HG02678 (cell line): Measurements from ENCODE around the gene EMC6.
"Not testable (repeated sequence)": the region's sequence is repeated elsewhere in the genome, so short reads cannot be mapped to it uniquely, and the experiment has no call there.

Experiments
- ATAC-seq: cut with Tn5 transposase; IDR thresholded peaks from one replicate; pipeline ENCODE4 v1.9.1; 2021; ENCODE audit warnings: mild to moderate bottlenecking, moderate library complexity; ENCODE audit not compliant: unreplicated experiment

EMC6 gene

GRCh38 chr17:3704931-3705717, 36.5 kb downstream of the EMC6 start:
- ATAC-seq = no peak

DNA sequence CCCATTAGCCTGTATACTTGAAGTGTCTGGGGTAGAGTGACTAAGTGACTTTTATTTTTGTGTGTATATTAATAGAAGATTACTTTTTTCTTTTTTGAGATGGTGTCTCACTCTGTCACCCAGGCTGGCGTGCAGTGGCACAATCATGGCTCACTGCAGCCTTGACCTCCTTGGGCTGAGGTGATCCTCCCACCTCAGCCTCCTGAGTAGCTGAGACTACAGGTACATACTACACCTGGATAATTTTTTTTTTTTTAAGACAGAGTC, 37.0 kb downstream of the EMC6 start:
- ATAC-seq = not testable (repeated sequence)

DNA sequence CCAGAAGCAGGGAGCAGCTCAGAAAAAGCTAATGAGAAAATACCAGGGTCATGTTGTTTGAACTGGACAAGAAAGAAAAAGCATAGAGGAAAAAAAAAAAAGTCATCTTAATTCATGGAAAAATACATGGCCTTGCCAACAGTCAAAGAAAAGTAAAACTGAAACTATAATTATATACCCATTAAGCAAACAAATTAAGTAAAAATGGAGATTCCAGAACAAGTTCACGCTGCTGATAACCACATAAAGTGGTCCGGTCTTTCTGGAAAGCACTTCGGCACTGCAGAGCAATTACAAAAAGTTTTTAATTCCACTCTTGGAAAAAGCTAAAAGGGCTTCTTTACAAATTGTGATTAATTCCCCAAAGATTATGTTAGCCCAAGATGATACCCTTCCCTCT, 39.8 kb downstream of the EMC6 start:
- ATAC-seq = no peak

GRCh38 chr17:3710951-3711383, 42.4 kb downstream of the EMC6 start:
- peak; percentile 91 for ATAC-seq

DNA sequence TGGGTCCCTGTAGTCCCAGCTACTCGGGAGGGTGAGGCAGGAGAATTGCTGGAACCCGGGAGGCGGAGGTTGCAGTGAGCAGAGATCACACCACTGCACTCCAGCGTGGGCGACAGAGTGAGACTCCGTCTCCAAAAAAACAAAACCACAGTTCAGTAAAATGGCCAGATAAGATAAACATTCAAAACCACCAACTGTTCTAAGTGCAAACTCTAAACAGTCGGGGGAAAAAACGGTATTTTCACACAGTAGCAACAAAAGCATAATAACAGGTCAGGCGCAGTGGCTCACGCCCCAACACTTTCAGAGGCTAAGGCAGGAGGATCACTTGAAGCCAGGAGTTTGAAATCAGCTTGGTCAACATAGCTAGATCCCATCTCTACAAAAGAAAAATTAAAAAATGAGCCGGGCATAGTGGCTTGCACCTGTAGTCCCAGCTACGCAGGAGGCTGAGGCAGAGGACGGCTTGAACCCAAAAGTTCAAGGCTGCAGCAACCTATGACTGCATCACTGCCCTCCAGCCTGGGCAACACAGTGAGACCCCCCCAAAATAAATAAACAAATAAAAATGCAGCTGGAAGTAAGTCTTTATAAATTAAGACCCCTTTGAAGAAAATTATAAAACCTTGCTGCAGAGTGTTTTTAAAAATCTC, 44.3 kb downstream of the EMC6 start:
- no peak for ATAC-seq

DNA sequence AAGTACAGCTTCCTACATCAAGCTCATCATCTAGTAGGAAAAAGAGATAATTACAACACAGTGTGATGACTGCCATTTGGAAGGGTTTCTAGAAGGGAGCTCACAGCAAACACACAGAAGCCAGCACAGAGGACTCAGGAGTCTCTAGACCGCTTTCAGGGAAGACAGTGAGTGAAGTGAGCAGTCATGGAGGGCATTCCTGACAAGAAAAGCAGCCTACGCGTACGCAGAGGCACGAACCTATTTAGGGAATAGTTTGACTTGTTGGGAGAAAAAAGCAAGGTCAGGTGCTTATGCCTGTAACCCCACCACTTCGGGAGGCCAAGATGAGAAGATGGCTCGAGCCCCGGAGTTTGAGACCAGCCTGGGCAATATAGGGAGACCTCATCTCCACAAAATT, 46.7 kb downstream of the EMC6 start:
- ATAC-seq = no peak

DNA sequence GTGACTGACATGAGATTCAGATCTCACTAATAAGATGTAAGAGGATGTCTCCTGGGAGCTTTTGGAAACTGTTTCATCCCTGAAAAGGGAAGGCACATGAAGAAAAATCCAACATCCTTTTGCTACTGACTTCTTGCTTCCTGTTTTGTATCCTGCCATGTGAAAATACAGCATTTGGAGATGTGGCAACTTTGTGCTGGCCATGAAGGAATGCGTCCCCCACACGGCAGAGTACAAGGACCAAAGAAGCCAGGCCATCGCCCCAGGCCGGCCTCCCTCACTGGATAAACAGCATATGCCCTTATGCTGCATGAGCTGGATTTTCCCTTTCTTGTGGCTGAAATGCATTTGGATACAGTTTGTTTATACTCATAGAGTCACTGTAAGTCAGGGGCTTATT, 49.6 kb downstream of the EMC6 start:
- ATAC-seq = no peak

GRCh38 chr17:3719265-3719664, 50.7 kb downstream of the EMC6 start:
- no peak for ATAC-seq
